ENCODE measurements around the gene NFE2L2. TPM values are rescaled to one million over a fixed set of nuclear protein-coding genes. Genes with fewer than 3 reads are reported as not detected.

NFE2L2 gene
- total and polyA plus RNA-seq, 9 of the 15 experiments (the other 6 are each of a cell fraction or from before 2014, with no cell fraction given) = 29.3 to 120 (median 59.3) TPM

- no peak for TF ChIP-seq FOXP4 (CRISPR knock-in tag; IDR thresholded peaks at IDR 0.05; ENCODE audit: borderline replicate concordance)
- peak; percentile 94 for TF ChIP-seq ZNF589 (CRISPR knock-in tag; IDR thresholded peaks at IDR 0.05; ENCODE audit: low read depth)
- no peak; the same call in 1 of the 2 replicates for TF ChIP-seq KHSRP (IDR thresholded peaks at IDR 0.05)
- TF ChIP-seq RERE (CRISPR knock-in tag; IDR thresholded peaks at IDR 0.05; ENCODE audit: borderline replicate concordance) = no peak
- TF ChIP-seq PKNOX1 (IDR thresholded peaks at IDR 0.05) = peak; percentile 84
- no peak for TF ChIP-seq RBM15 (IDR thresholded peaks at IDR 0.05; ENCODE audit: insufficient read depth, low read length)
- TF ChIP-seq CHAMP1 (IDR thresholded peaks at IDR 0.05) = no peak
- TF ChIP-seq HNRNPH1 (optimal IDR thresholded peaks at IDR 0.05; ENCODE audit: low read depth, low read length) = no peak
- TF ChIP-seq SREBF2 (CRISPR knock-in tag; IDR thresholded peaks at IDR 0.05) = no peak
- peak; percentile 82; the same call in 1 of the 2 replicates for TF ChIP-seq HLTF (IDR thresholded peaks at IDR 0.05)
- TF ChIP-seq GABPB2 (CRISPR knock-in tag; conservative IDR thresholded peaks at IDR 0.05) = no peak
- TF ChIP-seq MTA1 (IDR thresholded peaks at IDR 0.05; ENCODE audit: borderline replicate concordance) = no peak; the same call in 1 of the 2 replicates
- TF ChIP-seq ZKSCAN8 (CRISPR knock-in tag; IDR thresholded peaks at IDR 0.05) = peak; percentile 66; the same call in 1 of the 2 replicates
- 0 out of 2 replicates have a peak, but pooled peaks have one; percentile 51 for TF ChIP-seq NFXL1 (CRISPR knock-in tag; IDR thresholded peaks at IDR 0.05)
- no peak for TF ChIP-seq MAFF (IDR thresholded peaks at IDR 0.05; ENCODE audit: low read length)
- 0 out of 2 replicates have a peak, but pooled peaks have one; percentile 48 for TF ChIP-seq HDAC8 (tag; IDR thresholded peaks at IDR 0.05)
Measured at GRCh38 chr2:177242121-177242987, 22.2 kb downstream of the NFE2L2 start (continued).

Data from K562 (cell line).